Spleen (tissue), 7 donors: ENCODE data around the gene SORCS2.

ENCODE experiments used
- CTCF ChIP-seq, 11 experiments: fragments of 200-600 bp in 7 of 11; fragments of 450-650 bp in 4 of 11; sonication (generic) in 4 of 11; IDR thresholded peaks in 8 of 11; conservative IDR thresholded peaks in 3 of 11; 1 replicate in 7 of 11; 2 replicates in 4 of 11; pipeline versions ENCODE4 v1.4.0 to v1.8.0; 2016 to 2021; ENCODE audit warnings: antibody characterized with exemption in 11 of 11, inconsistent platforms in 4 of 11, mild to moderate bottlenecking in 1 of 11
- POLR2A ChIP-seq, 3 donors: fragments of 450-650 bp; IDR thresholded peaks; one replicate each; pipeline ENCODE4 v1.5.1; 2017; ENCODE audit warnings: antibody characterized with exemption in 3 of 3, mild to moderate bottlenecking in 1 of 3
- donor health status: DM: no; HTN: no; CAD: no; lungs with moderate emphysema.
- donor health status: DM: no; HTN: no; CAD: no.
- donor health status: DM: no; HTN: no; CAD: no.

- TF ChIP-seq CTCF (IDR thresholded peaks at IDR 0.05 in 8 of 11, conservative IDR thresholded peaks at IDR 0.05 in 3 of 11) (no peak), POLR2A (IDR thresholded peaks at IDR 0.05) (no peak)
Observed at GRCh38 chr4:7261536-7261935, 69.2 kb downstream of the SORCS2 start.
